ENCODE measurements around the gene METTL24. TPM values are rescaled to one million over a fixed set of nuclear protein-coding genes. Genes with fewer than 3 reads are reported as not detected.

The METTL24 gene
- total and polyA plus RNA-seq, 7 donors = 0.04 TPM; not detected in 6

DNA sequence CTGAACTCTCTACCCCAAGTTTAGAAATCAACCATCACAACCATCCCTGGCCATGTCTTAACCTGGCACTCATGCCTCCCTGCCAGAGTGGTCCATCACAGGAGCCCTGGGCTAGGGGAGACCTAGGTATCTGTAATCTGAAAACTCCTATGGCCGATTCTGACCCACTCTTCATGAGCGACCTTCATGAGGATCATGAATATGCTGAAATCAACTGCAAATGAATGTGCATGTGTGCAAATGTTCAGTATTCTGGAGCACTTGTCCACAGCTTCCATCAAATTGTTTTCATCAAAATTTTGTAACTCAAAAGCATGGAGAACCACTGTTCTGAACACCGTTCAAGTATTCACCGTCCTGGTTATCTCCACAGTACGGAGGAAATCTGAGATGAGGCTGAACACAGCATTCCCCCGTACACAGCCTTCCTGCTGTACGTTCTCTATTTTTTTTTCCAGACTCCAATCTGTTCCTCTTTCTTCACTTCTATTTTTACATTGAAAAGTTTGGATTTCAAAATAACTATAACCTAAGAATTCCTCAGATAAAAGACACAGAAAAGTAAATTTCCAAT, 17.7 kb downstream of the METTL24 start:
- Histone ChIP-seq H3K4me1 (no peaks in the 10 kb centered on the region), H3K36me3 (ENCODE audit: insufficient read depth in 1 of 2, low read depth in 1 of 2) (no peaks in the 10 kb centered on the region), H3K27me3 (ENCODE audit: insufficient read depth in 3 of 3, low read length in 2 of 3) (no peaks in the 10 kb centered on the region), H3K9me3 (no peaks in the 10 kb centered on the region), H3K27ac (no peak overlapping the region), H3K4me3 (no peak overlapping the region)
- TF ChIP-seq, protein P1, sequence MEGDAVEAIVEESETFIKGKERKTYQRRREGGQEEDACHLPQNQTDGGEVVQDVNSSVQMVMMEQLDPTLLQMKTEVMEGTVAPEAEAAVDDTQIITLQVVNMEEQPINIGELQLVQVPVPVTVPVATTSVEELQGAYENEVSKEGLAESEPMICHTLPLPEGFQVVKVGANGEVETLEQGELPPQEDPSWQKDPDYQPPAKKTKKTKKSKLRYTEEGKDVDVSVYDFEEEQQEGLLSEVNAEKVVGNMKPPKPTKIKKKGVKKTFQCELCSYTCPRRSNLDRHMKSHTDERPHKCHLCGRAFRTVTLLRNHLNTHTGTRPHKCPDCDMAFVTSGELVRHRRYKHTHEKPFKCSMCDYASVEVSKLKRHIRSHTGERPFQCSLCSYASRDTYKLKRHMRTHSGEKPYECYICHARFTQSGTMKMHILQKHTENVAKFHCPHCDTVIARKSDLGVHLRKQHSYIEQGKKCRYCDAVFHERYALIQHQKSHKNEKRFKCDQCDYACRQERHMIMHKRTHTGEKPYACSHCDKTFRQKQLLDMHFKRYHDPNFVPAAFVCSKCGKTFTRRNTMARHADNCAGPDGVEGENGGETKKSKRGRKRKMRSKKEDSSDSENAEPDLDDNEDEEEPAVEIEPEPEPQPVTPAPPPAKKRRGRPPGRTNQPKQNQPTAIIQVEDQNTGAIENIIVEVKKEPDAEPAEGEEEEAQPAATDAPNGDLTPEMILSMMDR (IDR thresholded peaks at IDR 0.05) = no peak
- no peak for ATAC-seq
- no peak for DNase-seq
- 41 to 59% (median 44%) methylated on average over 7 of the region's 7 CpGs for WGBS, 3 donors
- intact Hi-C loops (cut with DNase I) = no loop called here

DNA sequence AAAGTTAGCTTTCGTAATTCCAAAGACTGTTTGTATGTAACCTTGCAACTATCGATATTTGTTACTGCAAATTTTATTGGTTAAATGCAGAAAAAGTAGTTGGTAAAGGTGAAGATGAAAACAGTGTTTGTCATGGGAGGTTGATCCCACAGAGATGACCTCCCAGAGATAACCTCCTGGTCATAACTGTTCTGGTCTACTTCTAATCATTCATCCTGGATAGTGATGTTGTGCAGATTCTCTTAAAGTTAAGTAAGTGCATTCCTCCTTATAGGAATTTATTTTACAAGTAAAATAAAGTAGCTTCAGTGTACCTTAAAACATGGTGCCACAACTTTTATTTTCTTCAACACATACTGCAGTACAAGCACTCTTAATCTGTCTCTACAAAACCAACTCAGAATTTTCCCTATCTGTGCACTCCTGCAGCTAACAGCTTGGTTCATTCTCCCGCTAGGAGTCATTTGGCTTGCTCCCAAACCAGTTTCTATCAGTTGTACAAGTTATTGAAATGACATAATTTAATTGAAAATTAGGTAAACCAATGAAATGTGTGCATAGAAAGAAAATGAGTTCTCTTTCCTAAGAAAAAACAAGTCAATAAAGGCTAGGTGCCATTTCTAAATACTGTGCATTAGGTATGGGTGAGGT, 19.2 kb downstream of the METTL24 start:
- intact Hi-C loops (cut with DNase I) = no loop called here
- no peak for ATAC-seq
- no peaks in the 10 kb centered on the region for H3K36me3 ChIP-seq (ENCODE audit: insufficient read depth in 1 of 2, low read depth in 1 of 2)
- H3K4me1 ChIP-seq = no peaks in the 10 kb centered on the region
- no peaks in the 10 kb centered on the region for H3K27me3 ChIP-seq (ENCODE audit: insufficient read depth in 3 of 3, low read length in 2 of 3)
- DNase-seq = no peak
- no peaks in the 10 kb centered on the region for H3K9me3 ChIP-seq
- TF ChIP-seq, protein P1 (IDR thresholded peaks at IDR 0.05) = no peak
- WGBS, 3 donors = 74 to 80% (median 78%) methylated on average over 3 of the region's 3 CpGs
- H3K4me3 ChIP-seq = no peak overlapping the region
- no peak overlapping the region for H3K27ac ChIP-seq

DNA sequence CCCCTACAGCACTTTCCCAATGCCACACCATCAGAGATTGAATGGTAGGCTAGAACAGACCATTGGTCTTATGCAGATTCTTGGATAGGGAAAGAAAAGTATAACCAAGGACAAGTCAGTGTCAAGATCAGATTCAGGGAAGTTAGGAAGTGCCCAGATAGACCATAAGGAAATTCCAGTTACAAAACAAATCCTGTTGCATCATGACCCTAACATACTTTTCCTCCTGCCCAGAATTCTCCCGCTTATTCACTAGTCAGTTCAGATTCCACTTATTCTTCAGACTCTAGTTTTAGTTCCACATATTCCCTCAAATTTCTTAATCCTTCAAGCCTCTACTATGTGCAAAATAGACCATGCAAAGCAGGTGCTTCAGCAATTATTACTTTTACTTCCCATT, 20.7 kb downstream of the METTL24 start:
- TF ChIP-seq, protein P1 (IDR thresholded peaks at IDR 0.05) = no peak
- Histone ChIP-seq H3K9me3 (no peaks in the 10 kb centered on the region), H3K4me3 (no peak overlapping the region), H3K27me3 (ENCODE audit: insufficient read depth in 3 of 3, low read length in 2 of 3) (no peaks in the 10 kb centered on the region), H3K4me1 (no peaks in the 10 kb centered on the region), H3K27ac (no peak overlapping the region), H3K36me3 (ENCODE audit: insufficient read depth in 1 of 2, low read depth in 1 of 2) (no peaks in the 10 kb centered on the region)
- no peak for DNase-seq
- 29 to 41% (median 38%) methylated on average over 1 of the region's 1 CpG for WGBS, 3 donors
- intact Hi-C loops (cut with DNase I) = no loop called here
- ATAC-seq = no peak

DNA sequence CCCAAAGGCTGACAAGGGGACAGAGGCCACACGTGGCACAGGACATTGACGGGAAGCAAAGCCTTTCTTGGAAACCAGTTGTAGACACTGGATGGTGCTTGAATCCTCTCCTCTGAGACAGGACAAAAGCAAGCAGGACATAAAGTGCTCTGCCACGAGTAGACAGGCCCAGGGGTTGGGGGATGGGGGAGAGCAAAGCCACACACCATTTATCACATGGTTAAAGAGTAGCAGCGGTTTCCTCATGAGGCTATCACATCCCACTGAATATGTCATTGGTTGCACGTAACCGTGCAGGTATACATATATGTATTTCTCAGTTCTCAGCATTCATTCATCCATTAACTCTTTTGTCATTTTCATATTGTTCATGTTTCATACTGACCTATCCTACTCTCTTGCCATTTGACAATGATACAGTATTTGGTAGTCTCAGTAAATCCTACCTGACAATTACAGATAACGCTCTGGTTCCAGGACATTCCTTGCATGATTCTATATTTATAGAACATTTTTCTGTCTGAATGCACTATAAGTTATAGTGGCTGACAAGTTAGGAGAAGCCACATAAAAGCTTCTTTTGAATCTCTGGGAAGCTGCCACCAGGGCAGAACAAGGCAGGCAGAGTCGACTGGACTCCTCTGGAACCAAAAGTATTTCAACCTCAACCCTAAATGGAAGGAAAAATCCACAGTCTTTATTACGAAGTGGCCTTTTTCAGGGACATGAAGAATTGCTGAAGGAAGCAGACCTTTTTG, 23.5 kb downstream of the METTL24 start:
- 51 to 71% (median 51%) methylated on average over 9 of the region's 9 CpGs for WGBS, 3 donors
- Histone ChIP-seq H3K9me3 (no peaks in the 10 kb centered on the region), H3K4me3 (no peak overlapping the region), H3K36me3 (ENCODE audit: insufficient read depth in 1 of 2, low read depth in 1 of 2) (no peaks in the 10 kb centered on the region), H3K27me3 (ENCODE audit: insufficient read depth in 3 of 3, low read length in 2 of 3) (no peaks in the 10 kb centered on the region), H3K27ac (no peak overlapping the region), H3K4me1 (no peaks in the 10 kb centered on the region)
- ATAC-seq = no peak
- intact Hi-C loops (cut with DNase I) = no loop called here
- TF ChIP-seq, protein P1 (IDR thresholded peaks at IDR 0.05) = no peak
- DNase-seq = no peak
